Measurements from ENCODE around the gene EEF1G.
A peak's percentile ranks its signal among the peaks of the same experiment; 100 is the strongest.
"Not testable (repeated sequence)": the region's sequence is repeated elsewhere in the genome, so short reads cannot be mapped to it uniquely, and the experiment has no call there.

EEF1G gene

DNA sequence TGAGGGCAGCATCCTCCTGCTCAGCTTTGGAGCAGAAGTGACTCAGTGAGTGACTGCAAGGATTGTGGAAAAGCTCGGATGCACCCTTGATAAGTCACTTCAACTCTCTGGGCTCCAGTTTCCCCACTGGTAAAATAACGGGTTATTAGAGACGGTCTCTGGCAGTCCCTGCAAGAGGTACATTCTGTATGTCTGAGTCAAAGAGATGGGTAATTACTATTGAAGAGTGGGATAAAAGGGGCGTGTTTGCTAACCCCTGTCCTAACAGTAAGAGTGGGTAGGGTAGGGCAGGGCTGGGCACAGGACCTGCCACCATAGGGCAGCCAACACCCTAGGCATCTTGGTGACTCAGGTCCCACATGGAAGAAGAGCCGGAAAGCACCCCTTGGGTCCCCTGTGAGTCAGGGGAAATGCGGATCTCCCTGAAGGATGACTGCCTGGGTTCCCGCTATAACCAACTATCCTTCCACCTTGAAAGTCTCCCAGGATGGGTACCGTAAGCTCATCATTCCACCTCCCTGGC, 19.8 kb downstream of the EEF1G start:
- no peak for DNase-seq (ENCODE audit: low read depth)

DNA sequence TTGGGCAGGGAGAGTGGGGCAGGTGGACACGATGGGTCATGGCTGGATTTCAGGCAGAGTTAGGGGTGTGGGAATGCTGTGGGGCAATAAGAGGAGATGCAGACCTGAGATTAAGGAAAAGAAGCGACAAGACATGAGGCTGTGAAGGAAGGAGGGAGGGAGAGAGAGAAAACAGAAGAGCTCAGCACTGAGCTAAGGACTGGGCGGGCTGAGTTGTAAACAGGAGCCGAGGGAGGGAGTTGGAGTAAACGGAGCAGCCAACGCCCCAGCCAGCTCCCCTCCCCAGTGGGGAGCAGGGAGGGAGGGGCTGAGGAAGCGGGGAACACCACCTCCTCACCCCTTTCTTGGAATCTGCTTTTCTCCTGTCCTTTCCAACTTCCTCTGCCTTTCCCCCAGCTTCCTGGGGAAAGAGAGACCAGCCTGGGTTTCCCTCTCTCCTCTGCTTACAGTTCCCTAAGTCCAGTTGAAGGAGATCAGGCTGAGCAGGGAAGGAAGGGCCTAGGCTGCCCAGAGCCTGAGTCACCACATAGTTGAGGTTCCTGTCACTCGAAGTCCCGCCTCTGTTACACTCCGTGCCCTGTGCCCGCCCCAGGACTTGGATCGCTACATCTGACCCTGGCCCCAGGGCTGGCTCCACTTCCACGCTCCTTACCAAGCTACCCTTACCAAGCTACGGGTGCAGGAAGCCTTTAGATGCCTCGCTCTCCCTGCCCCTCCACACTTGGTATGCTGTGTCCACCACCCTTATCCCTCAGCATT, 20.4 kb downstream of the EEF1G start:
- DNase-seq (ENCODE audit: low read depth), result peak; percentile 72

DNA sequence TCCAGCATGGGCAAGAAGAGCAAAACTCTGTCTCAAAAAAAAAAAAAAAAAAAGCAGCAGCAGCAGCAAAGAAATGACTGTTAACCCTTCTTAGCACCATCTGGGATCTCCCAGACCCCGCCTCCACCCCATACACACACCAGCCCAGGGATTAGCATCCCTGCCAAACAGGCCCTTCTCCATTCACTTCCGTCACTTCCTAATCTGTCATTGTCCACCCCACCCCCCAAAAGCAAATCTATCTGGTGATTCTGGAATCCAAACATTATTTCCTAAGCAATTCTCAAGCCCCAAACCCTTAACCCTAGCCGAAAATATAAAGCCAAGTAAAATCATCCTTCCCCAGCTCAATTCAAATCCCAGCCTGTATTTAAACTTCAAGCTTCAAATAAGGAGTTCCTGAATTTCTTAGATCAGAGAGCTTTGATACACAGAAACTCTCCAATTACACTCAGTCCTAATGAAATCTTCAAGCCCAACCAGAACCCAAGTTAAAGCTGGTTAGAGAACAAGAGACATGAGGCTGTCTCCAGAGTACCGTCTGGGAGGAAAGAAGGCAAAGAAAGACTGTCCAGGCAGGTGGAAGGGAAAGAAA, 21.1 kb downstream of the EEF1G start:
- DNase-seq (ENCODE audit: low read depth), result no peak

DNA sequence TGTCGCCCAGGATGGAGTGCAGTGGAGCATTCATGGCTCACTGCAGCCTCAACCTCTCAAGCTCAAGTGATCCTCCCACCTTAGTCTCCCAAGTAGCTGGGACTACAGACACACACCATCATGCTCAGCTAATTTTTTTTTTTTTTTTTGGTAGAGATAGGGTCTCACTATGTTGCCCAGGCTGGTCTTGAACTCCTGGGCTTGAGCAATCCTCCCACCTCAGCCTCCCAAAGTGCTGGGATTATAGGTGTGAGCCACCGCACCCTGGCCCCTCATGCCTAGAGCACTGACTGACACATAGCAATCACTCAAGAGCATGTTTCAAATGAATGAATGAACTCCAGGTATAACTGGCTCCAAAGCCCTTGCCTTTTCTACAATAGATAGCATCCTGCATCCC, 23.2 kb downstream of the EEF1G start:
- not testable (repeated sequence) for DNase-seq (ENCODE audit: low read depth)

DNA sequence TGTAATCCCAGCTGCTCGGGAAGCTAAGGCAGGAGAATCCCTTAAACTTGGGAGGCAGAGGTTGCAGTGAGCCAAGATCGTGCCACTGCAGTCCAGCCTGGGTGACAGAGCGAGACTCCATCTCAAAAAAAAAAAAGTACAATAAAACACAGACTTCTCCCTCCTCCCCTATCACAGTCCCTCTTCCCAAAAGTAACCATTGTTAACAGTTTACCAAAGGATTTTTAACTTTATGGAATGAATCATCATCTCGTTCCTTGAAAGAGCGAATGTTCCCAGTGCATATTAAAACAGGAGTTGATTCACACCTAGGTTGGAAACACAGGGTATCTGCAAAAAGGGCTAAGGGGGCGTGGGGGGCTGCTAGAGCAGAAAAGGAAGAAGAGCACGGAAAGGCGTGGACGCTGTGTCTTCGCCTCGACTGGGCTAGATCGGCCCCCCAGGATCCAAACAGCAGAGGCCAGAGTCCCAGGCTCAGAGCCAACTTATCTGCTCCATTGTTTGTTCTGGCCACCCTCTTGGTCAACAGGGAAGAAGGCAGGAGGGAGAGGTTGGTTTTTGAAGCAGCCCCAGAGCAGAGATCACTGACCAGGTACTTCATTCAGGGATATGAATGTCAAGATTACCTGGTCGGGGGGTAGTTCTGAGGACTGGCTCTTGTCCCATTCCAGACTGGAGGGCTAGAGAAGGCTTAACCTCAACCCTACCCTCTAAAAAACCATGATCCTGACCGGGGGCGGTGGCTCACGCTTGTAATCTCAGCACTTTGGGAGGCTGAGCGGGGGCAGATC, 25.0 kb downstream of the EEF1G start:
- DNase-seq (ENCODE audit: low read depth), result no peak

DNA sequence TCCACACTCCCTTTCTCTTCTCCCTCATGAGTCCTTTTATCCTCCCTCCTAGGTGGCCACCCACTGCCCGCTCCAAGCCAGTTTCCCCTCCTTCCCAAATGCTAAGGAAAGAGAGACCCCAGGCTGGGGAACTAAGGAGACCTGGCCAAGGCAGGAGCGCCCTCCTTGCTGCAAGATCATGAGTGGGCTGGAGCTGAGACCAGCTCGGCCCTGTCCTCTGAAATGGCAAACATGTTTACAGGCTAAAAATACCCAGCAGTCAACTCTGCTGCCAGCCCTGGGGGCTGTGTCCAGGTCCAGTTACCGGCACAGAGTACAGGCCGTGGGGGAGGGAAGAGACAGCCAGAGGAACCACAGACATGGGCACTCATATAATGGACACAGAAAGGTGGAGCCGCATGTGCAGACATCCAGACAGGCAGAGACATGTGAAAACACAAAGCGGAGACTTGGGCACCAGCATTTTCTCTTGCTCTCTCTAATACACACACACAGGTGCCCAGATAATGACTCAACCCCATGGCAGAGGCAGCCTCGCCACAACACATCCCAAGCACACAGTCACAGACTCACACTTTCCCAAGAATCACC, 25.9 kb downstream of the EEF1G start:
- DNase-seq (ENCODE audit: low read depth), result no peak

DNA sequence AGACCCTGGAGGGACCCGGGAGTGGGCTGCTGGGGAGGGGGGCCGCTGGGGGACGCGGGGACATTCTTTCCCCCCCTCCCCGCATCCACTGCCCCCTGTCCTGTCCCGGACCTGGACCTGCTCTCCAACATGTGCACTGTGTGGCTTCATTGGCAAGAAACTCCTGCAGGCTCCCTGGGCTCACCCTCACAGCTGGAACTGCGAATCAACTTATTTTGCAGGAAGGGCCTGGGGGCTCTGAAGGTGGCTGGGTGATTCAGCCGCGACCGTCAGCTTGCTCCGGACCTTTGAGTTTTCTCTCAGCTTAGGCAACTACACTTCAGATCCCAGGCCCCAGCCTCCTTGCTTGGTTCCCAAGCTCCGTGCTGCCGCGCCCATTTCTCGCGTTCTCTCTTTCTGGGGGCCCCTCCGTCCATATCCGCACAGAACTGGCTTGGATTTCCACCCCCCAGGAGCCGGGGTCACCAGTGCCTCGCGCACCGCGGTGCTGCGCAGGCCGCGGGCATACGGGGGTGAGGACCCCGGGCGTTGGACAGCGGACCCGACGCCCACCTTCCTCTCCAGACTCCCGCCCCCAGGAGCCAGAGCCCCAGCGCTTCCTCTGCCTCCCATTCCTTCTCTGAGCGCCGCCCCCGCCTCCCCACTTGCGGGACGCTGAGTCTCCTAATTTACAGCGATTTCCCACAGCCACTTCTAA, 26.6 kb downstream of the EEF1G start:
- DNase-seq (ENCODE audit: low read depth), result no peak

DNA sequence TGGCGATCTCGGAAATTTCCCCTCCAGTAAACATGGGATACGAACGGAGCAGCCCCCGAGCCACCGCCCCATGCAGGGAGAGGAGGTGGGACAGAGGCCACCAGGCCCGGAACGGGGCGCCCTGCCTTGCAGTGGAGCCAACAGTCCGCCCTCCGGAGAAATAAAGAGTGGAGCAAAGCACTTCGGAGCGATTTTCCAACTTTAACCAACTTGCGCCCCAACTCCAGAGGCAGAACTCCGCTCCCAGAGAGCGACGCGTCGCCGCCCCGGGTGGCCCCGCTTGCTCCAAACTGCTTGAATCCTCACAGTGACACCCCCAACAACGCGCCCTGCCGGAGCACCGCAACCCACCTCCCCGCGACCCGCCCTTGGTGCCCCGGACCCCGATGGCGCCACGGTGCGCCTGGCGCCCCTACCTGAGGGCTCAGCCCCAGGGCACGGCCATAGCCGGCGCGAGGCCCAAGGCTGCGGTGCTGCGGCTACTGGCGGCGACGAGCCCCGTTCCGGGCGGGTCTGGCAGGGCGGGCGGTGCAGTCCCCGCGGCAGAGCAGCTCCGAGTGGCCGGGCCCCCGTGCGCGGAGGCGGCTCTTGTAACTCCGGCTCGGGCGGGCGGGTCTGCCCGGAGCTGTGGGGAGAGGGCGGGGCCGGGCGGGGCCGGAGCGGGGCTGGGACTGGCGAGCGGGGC, 27.3 kb downstream of the EEF1G start, which contains the start of gene AHNAK:
TSS of gene AHNAK (minus strand) at position 563 of the 685 bp plus-strand sequence. CDS start 10,708 bp downstream, outside the sequence.
- no peak for DNase-seq (ENCODE audit: low read depth)

DNA sequence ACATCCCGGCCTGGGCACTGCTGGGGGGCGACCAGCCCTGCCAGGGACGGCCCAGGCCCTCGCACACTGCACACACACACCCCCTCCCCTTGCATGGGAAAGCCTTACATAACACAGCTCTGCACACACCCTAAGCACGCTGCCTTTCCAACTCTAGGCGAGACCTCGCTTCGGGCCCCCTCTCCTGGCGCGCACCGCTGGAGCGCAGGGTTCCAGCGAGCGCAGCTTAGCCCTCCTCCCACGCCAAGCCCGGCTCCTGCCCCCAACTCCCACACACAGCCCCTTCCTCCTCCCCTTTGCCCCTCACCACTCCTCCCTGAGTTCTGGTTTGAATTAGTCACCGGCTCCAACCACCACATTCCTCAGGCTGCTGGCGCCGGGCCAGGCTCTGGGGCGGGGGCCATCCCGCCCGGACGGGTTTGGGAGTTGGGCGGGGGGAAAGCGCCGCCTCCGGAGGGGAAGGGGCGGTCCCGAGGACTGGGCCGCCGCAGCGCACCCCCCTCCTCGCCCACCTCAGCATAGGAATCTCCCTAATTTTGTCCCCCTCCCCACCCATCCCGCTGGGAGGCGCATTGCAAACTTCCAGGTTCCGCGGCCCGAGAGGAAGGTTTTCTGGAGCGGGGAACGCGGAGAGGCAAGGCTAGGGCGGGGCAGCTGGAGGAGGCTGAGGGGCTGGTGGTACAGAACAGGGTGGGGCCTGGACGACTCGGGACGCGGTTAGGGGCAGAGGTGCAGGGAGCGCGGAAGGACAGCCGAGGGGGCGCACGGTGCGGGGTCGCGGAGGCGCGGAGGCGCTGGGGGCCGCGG, 28.1 kb downstream of the EEF1G start:
- DNase-seq (ENCODE audit: low read depth), result peak; percentile 56

DNA sequence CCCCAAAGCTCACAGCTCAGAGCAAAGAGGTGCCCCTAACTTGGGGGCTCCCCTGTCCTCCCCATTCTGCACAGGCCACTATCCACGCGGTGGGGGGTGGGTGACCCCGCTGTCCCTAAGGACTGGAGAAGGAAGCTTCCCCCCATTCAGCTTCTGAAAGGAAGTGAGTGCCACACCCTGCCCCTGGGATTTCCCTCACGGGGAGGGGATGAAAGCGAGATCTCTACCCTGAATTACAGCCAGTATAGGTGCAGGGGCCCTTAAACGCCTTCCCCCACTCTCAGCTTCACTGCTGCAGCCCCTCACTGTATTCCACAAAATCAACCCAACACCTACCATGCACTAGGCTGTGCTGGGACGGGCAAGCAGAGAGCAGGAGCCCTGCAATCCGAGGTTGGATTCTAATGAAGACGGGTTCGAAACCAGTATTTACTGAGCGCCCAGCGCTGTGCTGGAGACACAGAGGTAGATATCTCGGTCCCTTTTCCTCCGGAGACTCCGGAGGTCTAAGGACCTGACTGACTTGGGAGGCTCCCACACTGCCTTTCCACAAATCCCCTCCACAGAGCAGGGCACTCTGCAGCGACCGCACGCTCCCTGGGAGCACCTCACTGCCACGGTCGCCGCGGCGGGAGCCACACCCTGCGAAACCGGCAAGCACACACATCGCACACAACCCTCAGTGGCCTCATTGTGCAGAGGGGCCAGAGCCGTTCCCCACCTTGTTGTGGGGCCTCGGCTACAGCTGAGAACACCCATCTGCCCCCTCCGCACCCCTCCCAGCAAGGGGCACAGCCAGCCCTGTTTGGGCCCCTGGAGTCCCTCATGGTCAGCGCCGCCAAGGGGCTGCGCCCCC, 28.9 kb downstream of the EEF1G start:
- no peak for DNase-seq (ENCODE audit: low read depth)

DNA sequence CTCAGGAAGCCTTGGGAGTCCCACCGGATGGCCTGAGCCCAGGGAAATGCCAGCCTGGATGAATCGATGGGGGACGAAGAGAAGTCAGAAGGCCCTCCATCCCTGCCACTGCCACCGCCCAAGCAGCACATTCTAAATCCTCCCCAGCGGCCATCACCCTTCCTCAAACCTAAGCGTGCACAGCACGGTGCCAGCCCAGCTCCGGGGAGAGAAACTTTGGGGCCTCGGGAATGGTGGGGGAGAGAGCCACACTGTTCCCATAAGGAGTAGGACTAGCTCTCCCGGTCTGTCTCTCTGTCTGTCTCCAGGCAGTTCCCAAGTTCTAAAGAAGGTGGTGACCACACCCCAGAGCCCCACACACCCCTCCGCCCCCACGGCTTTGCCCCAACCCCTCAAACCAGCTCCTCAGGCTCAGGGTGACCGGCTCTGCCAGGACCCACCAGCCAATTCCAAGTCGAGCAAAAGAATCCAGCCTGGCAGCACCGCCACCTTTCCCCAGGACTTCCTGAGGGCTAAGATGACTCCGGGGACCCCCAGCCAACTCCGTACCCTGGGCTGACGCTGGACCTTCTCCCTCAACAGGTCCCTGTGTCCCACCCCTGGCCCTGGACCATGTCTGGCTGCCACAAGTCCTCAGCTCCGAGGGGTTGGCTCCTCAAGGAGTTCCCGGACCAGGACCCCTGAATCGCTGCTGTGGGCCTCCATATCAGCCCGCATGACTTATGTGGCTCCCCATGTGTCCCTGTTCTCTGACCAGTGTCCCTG, 29.8 kb downstream of the EEF1G start:
- DNase-seq (ENCODE audit: low read depth), result no peak

DNA sequence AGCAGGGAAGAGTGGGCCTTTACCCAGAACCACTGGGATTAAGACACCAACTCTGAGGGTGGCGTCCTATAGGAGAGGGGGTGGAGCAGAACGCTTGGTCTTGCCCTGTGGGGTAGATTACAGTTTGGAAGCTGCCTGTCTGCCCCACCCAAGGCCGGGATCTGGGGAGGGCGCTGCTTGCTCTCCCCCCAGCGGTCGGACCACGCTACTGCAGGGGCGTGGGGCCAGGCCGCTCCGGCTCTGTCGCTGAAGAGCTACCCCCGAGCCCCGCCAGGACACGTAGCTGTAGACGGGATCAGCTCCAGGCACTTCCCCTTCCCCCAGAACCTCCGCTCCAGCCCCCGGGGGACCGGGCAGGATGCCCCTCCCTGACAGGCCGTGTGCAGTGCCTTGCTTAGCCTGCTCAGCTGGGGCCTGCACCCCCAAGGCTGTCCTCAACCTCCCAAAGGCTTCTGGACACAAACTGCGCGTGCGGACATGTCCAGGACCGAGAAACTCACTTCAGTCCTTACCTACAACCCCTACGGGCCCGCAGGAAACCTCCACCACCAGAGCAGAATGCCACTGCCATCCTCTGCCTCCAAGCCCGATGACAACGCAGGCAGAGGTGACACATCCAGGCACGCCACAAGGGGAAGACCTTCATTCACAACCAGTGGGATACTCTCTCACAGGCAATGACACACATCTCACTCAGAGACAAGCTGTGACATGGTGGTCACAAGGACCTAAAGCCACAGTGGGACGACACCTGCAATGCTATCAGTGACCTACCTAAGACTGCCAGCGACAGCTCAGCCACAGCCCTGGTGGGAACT, 30.7 kb downstream of the EEF1G start:
- peak; percentile 73 for DNase-seq (ENCODE audit: low read depth)

DNA sequence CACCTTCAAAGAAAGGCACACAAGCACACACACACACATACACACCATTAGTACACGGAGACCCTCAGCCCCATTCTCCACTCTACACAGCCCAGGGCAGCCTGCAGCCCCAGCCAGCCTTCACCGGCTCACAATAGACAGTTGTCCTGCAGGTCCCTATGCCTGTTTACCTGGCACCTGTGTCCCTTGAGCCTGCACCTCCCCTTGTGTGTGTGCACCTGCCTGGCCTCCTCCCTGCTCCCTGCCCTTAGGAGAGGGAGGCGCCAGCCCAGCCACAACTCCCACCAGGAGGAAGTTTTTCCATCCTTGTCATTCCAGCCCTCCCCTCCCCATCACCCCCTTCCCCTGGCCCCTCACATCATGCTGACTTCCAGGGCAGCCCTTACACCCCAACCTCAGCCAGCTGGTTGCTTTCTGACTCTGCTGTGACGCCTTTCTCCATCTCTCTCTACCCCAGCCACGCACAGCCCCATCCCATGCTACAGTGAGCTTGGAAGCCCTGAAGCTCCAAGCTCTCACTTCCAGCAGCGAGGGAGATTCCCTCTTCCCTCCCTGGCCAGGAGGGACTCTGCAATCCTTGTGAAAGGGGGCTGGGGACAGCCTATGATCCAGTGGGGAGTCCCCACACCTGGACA, 31.5 kb downstream of the EEF1G start:
- no peak for DNase-seq (ENCODE audit: low read depth)

DNA sequence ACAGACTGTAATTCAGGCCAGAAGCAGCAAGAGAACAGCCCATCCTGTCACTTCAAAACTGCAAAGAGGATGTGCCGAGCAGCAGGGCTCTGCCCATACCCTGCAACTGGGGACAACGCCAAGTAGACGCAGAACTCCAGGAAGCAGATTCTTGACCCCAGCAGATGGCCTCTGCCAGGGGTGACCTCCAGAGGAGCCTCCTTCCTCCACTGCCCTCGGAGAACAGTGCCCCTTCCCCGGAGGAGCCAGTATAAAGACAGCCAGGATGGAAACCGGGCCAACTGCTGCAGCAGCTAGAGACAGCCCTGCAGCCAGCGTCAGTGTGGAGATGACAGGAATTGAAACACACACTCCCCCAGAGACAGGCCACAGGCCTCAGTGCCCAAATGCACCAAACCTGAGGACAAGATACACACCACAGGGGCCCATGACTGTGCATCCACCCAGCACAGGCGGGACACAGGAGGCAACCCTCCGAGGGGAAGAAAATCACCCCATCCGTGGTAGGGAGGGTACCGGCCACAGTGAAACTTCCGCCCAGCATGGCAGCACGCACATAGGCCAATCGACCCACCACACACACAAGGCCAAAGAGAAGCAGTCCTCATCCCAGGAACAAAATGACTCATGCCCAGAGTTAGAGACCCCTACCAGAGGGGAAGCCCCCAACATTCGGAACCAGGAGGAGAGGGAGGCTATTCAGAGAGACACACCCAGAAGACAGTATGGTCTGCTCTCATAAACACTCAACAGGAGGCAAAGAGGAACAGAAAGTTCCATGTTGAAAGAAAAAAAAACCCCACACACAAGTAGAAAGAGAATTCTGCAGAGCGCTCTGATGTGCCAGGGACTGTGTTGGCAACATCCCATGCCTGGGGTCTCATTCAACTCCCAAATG, 32.6 kb downstream of the EEF1G start:
- no peak for DNase-seq (ENCODE audit: low read depth)

DNA sequence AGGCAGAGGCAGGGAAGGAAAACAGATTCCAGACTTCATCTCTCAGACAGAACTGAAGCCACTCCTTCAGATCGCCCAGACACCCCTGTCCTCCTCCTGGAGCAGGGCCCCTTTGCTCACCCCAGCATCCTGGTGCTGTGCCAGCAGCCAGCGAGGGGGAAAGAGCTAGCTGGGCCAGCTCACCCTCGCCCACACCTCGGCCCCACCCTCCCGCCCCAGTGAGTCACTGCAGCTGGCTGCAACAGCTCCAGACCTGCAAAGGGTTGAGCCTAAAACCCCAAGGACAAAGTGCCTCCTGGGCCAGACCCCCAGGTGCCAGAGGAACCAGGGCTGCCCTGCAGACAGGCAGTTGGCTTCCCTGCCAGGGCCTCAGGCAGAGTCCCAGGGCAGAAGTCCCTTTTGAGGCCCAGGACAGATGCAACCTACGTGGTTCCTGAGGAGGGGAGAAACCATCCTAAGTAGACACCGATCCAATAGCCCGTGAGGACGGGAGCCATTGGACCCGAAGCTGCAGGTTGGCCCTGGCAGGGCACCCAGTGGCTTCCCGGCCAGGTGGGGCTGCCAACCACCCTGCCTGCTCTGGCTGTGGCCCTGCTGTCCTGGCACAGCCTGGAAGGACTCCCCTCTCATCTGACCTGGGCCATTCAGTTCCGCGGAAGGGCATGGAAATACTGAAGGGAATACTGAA, 34.3 kb downstream of the EEF1G start:
- no peak for DNase-seq (ENCODE audit: low read depth)

All from CMK (cell line).